NCI-H526 (cell line): ENCODE data around the gene TMEM132D.

Source experiments
- DNase-seq, 2 experiments: peaks; one replicate each; lab custom pipeline; 2025; lab: John Stamatoyannopoulos, UW

The TMEM132D gene

DNA sequence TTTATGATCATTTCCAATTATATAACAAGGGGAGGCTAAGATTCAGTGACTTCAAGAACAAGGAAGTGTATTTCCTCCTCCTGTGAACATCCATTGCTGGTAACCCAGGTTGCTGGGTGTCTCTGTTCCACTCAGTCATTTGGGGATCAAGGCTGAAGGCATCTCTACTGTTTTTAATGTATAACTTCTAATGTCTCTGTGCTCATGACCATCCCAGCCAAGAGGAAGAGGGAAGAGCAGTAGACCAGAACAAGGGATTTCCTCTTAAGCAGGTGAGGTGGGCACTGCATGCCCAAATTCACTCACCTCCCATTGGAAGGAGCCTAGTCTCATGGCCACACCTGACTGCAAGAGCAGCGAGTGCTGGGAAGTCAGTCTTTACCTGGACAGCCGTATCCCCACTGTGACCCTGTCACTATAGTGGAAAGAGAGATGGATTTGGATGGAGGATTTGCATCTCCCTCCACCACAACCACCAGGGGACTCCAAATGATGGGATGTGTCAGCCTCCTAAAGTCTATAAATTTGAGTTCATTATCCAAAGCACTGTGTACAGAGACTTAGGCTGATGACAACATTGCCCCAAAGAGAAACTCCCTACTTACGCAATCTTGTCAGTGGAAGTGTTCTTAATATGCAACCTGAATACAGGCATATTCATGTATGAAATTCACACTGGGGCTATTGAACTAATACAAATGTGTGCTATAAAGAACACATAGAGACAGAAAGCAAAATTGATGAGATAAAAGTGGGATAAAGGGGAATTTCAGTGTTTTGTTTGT is 368.7 kb downstream of the TMEM132D start:
- peak; percentile 83 to 88 for DNase-seq

DNA sequence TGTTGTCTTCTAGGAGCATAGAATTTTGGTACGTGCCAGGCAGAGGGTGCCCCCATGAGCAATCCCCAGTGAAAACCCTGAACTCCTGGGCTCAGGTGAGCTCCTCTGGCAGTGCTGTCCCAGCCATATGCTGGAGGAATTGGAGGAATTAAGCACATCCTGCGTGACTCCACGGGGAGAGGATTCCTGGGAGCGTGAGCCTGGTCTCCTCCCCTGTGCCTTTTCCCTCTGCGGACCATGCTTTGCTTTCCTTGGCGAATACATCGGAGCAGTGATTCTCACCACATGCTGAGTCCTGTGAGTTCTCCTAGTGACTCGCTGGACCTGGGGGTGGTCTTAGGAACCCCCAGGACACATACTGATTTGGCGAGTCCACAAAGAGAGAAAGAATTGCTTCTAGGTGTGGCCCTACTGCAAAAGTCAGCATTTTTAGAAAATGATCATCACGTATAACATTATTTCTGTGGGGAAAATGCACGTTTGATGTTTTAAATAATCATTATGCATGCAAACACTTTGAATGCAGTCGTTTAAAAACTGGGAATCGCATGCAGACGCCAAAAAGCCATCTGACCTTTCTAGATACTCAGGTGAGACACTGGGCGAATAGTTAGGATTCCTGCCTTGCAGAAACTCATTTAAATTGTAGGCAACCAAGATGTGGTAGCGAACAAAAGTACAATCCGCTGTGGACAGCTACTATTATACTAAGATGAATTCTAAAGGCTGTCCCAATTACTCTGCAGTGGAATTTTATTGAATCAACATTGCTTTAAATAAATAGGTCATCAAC is 370.9 kb downstream of the TMEM132D start:
- DNase-seq: peak in 1 of 2 experiments; percentile 29

GRCh38 chr12:129532082-129532481 is 371.7 kb downstream of the TMEM132D start:
- DNase-seq: no peak

- peak; percentile 71 to 78 for DNase-seq
Measured at GRCh38 chr12:129530984-129531383, 372.8 kb downstream of the TMEM132D start.

DNA sequence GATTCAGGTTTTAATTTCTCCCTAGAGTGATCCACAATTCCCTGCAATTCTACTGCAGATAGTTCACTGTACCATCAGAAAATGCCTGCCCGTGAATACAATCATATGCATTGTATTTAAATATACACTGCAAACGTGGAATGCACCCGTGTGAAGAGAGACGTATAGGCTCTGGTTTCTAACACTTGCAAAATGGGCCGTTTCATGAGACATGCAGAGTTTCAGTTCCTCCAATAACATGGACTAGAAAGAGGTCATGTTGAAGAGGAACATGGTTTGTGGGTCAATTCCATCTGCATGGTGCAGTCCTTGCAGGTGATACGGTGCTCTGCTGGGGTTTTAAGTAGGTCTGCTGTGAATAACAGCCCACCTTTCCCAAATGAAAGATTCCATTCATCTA is 373.3 kb downstream of the TMEM132D start:
- DNase-seq: peak in 1 of 2 experiments; percentile 75

DNA sequence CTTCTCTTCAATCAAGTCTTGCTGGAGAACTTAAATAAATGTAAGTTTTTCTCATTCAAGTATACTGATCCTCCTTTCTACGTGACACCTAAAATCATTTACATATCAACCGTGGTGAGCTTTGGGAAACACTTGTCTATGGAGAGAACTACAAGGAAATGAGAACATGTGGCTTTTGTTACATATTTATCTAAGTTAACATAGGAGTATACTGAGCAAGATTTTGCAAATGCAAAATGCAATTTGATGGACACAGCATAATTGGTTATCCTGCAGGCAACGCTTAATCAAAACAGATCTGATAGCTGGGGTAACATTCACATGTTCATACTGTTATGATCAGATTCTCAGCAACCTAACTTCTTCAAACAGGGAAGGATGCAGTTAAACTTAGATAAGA is 376.3 kb downstream of the TMEM132D start:
- DNase-seq: peak; percentile 5 to 46

DNA sequence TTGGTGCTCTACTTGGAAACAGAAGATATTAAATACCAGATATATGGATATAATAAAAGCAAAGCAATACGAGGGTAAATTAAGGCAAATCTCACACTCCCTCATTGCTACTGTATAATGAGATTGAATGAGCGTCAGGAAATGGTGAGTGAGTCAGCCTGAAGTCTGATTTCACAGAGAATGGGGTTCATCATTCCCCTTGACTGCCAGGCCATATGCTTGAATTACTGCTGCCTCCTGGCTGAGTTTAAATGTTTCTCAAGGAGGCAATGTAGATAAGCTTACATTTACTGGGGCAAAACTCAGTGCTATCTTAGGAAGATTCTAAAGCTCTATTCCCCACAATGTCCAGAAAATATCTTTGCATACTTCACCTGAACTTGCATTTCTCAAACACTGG is 380.2 kb downstream of the TMEM132D start:
- DNase-seq: no peak

GRCh38 chr12:129520739-129521138 is 383.1 kb downstream of the TMEM132D start:
- no peak for DNase-seq

DNA sequence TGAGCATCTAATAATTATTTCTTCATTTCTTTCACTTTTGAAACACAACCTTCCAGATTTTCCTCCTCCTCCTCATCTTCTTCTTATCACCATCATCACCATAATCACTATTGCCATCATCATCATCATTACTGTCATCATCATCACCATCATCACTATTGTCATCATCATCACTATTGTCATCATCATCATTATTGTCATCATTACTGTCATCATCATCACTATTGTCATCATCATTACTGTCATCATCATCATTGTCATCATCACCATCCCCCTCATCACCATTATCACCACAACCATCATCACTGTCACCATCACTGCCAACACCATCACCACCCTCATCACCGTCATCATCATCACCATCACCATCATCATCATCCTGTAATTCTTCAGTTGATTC is 400.0 kb downstream of the TMEM132D start:
- no peak for DNase-seq

- DNase-seq: no peak
Measured at GRCh38 chr12:129496226-129496625, 407.6 kb downstream of the TMEM132D start.

DNA sequence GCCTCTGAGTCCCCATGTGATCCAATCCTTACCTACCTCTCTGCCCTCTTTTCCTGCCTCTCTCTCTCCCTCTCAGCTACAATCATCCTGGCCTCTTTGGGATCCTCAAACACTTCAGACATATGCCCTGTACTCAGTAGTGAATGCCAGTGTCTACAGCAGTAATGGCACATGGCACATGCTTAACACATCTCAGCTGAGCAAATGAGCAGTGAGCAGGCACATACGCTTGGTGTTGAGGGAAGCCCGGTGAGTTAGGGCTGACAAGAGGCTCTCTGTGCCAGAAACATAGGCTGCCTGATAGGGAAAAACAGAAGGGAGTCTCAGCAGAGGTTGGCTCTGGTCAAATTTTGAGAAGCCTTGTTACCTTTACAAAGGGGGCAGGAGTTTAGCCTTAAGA is 409.1 kb downstream of the TMEM132D start:
- DNase-seq: peak in 1 of 2 experiments; percentile 30

DNA sequence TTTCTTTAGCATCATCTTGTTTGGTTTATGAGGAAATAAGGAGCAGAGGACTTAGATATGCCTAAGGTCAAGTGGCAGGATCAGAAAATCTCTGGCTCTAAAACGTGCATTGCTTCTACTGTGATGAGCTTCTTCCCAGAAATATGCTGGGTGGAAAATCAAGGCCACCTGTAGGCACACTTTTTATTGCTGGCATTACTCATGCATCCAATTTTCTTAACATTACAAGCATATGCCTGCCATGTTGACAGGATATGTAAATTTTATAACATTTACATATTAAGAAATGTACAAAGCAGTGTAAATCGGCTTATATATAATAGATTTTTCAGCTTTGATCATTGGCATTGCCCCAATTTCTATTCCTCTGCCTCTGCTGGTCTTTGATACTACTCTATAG is 409.6 kb downstream of the TMEM132D start:
- peak; percentile 12 to 47 for DNase-seq

DNA sequence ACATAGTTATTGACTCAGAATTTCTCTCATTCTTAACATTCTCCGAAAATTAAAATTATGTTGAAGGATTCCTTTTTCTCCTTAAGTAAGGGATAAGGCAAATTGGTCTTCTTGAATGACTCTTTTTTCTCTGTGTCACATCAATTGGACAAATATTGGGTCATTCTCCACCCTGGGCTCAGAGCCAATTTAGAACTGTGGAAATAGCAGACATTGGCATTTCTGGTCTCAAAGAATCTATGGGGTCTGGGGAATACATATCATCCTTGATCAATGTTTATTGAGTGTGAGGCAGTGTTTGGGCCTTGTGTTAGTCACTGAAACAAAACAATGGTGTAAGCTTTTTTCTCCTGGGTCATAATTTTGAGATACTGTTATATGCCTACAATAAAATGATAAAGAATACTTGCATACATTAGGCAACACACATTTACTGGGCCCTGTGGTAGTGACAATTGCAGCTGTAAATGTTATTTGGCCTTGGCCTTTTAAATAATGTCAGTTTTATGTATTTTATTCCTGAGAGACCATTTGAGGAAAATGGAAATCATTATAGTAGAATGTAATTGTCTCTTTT is 414.6 kb downstream of the TMEM132D start:
- DNase-seq: no peak

DNA sequence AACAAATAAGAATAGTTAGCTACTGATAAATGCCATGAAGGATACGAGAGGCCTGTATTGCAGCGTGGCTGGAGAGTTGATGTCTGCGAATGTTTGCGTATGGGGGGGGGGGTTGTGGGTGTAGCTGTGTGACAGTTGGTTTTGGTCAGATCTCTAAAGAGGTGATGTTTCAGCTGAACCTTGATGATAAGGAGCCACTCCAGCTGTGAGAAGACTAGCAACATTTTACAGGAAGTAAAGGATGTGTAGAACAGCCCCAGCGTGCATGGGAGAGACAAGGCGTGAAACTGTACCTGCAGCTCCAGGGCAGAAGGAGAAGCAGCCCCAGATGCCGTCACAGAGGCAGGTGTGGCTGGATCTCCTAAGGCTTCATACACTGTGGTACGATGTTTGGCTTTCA is 416.9 kb downstream of the TMEM132D start:
- DNase-seq: no peak

GRCh38 chr12:129483111-129483893 is 420.5 kb downstream of the TMEM132D start:
- no peak for DNase-seq

DNA sequence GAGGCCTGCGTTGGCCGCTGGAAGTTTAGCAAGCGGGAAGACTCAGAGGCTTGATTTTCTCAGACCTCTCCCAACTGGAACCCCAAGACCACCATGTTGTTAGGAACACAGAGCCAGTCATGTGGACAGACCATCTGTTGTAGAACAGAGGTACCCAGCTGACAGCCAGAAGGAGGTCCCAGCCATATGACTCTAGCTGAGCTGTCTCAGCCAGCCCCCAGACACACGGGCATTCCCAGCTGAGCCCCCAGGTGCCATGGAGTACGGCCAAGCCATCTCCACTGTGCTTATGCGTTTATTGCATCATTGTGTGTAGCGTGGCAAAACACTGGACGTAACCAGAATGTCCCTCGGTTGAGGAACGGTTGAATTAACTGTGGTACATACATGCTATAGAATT is 421.9 kb downstream of the TMEM132D start:
- DNase-seq: no peak

- no peak for DNase-seq
Measured at GRCh38 chr12:129470196-129470595, 433.6 kb downstream of the TMEM132D start.

DNA sequence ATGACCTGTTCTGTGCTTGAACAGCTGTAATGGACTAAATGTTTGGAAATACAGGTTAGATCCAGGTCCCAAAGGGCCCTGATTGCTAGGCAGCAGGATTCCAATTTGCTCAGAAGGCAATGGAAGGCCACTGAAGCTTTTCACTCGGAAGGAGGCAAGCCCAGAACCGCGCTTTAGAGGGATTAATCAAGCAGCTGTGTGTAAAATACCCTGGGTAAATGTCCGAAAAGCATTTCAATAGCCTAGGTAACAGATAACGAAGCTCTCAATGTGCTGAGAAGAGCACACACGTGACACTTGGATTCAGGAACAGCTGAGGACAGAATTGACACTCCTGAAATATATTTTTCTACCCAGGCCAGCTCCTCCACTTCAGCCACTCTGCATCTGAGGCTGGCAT is 436.1 kb downstream of the TMEM132D start:
- DNase-seq: no peak

- DNase-seq: no peak
Measured at GRCh38 chr12:129467289-129467688, 436.5 kb downstream of the TMEM132D start.

DNA sequence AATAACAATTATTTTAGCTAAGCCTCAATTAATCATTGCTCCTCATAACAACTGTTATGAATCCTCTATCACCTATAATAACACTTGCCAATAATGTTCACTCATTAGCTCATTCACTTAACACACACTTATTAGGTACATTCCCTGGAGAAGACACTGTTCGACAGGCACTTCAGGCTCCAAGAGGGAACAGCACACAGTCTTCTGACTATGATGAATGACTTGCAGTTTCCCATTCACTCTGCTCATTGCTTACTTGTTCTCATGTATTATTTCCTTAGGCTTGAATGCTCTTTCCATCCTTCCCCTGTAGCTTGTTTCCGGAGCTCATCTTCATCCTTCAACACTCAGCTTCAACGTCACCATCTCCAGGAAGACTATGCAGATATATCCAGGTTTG is 437.3 kb downstream of the TMEM132D start:
- no peak for DNase-seq

DNA sequence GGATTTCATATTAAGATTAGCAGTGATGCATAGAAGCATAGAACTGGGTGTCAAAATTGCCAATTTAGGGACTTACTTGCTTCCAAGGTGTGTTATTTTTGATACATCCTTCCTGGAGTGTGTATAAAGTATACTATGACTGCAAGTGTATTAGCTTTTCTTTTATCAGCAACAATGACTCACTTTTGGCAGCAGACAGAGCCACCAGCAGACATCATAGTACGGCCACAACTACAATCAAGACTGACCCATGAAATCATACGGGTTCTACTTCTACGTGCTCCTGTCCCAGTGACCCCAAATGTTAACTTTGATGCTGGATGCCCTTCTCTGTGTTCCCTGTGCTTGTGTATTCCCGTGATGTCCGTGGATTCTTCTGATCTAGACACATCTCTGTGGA is 443.9 kb downstream of the TMEM132D start:
- DNase-seq: no peak

DNA sequence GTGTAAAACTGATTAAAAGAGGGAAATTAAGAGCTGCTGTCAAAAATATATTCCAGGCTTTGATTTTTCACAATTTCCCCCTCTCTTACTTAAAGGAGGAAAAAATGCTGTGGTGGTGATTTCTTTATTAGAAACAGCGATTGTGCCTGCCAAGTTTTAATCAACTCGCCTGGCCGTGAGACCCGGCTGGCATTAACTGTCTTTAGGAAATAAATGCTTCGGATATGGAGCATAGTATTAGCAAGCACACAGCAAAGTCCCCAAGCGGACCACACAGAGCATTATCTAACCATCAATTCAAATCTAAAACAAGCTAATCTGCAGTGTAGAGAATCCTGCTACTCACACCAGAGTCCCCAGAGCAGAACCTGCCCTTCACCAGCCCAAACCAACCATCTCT is 457.1 kb downstream of the TMEM132D start:
- DNase-seq: peak in 1 of 2 experiments; percentile 54
